ENCODE data around the gene TNFRSF6B. TPM values are rescaled to one million over a fixed set of nuclear protein-coding genes. Genes with fewer than 3 reads are reported as not detected.

TNFRSF6B gene
- total and polyA plus RNA-seq, 2 of the 4 experiments (the other 2 are of a cell fraction) = 1.3 to 11.0 TPM

GRCh38 chr20:63740627-63741353, 44.3 kb downstream of the TNFRSF6B start:
- Histone ChIP-seq H3K9me3 (ENCODE audit: control insufficient read depth, insufficient read depth, low read length) (no peaks in the 10 kb centered on the region), H2AK9ac (replicated peaks; ENCODE audit: low read depth, low read length, poor library complexity) (peak overlapping the region; percentile 99), H4K91ac (ENCODE audit: insufficient read depth, low read depth, low read length) (peak overlapping the region; percentile 88), H3K18ac (ENCODE audit: low read depth, low read length) (no peak overlapping the region; the same call in 1 of the 2 replicates), H3K4me1 (ENCODE audit: control insufficient read depth, insufficient read depth, low read length) (peaks cover 10% of the 10 kb centered on the region), H2AFZ (replicated peaks; ENCODE audit: low read length, poor library complexity) (peak overlapping the region; percentile 82), H3K4ac (ENCODE audit: low read depth, low read length) (peak overlapping the region; percentile 94), H2BK5ac (ENCODE audit: low read depth, low read length, poor library complexity, severe bottlenecking) (peak overlapping the region; percentile 87), H3K27ac (ENCODE audit: insufficient read depth, low read length) (peak overlapping the region; percentile 91), H2AK5ac (ENCODE audit: low read depth, low read length) (peak overlapping the region; percentile 89), H2BK20ac (ENCODE audit: low read depth, low read length) (no peak overlapping the region), H3K4me2 (ENCODE audit: low read depth, low read length) (peak overlapping the region; percentile 82), H3K56ac (ENCODE audit: extremely low read depth, insufficient read depth, low read length) (peak overlapping the region; percentile 90), H4K20me1 (ENCODE audit: insufficient read depth, low read length) (peaks cover 20% of the 10 kb centered on the region), H3K27me3 (ENCODE audit: control insufficient read depth, insufficient read depth, low read length) (no peaks in the 10 kb centered on the region), H3K9ac (ENCODE audit: low read depth, low read length) (peak overlapping the region; percentile 87), H3K9me1 (ENCODE audit: insufficient read depth, low read length) (no peaks in the 10 kb centered on the region), H2BK15ac (ENCODE audit: low read depth, low read length) (no peak overlapping the region), H2BK120ac (ENCODE audit: low read depth, low read length) (no peak overlapping the region), H3K36me3 (ENCODE audit: control insufficient read depth, insufficient read depth, low read length) (peaks cover 37% of the 10 kb centered on the region; the same call in 1 of the 2 replicates), H3K14ac (replicated peaks; ENCODE audit: low read depth, low read length) (peak overlapping the region; percentile 93), H3K23ac (ENCODE audit: low read depth, low read length) (peak overlapping the region; percentile 94), H4K8ac (ENCODE audit: low read depth in 2 of 2, low read length in 2 of 2) (peak overlapping the region; percentile 63 to 88), H3K79me1 (ENCODE audit: low read depth in 1 of 2, low read length in 2 of 2) (peaks cover 4 to 9% of the 10 kb centered on the region in 2 experiments; a peak in 2 of 4 replicates), H3K4me3 (ENCODE audit: insufficient read depth, low read depth, low read length) (peak overlapping the region; percentile 54), H4K5ac (ENCODE audit: low read depth, low read length) (peak overlapping the region; percentile 19)
- intact Hi-C loops (cut with micrococcal nuclease) (no loop called here), dilution Hi-C loops (cut with HindIII; ENCODE audit: low sequenced_read_pairs, unreplicated experiment) (no loop called here), in situ Hi-C loops (cut with MboI; ENCODE audit: low sequenced_read_pairs) (no loop called here)
- ChIA-PET CTCF (interaction anchor here (0.5 to 0.7 kb wide), 2 partner anchors 33 to 45 kb away, joined by 3 to 6 read pairs; no protein-coding TSS in a partner anchor), POLR2A (ENCODE audit: unreplicated experiment) (no interaction called here)
- TF ChIP-seq RAD21 (IDR thresholded peaks at IDR 0.05; ENCODE audit: low read length) (no peak), CEBPB (IDR thresholded peaks at IDR 0.05; ENCODE audit: low read depth, low read length) (peak; percentile 99), MXI1 (IDR thresholded peaks at IDR 0.05; ENCODE audit: borderline replicate concordance, low read depth, low read length) (peak; percentile 95), CTCF (conservative IDR thresholded peaks at IDR 0.05; ENCODE audit: low read depth, low read length) (peak; percentile 21), CHD1 (IDR thresholded peaks at IDR 0.05; ENCODE audit: low read depth, low read length) (no peak), MAZ (IDR thresholded peaks at IDR 0.05; ENCODE audit: borderline replicate concordance, low read depth, low read length) (peak; percentile 37; the same call in 1 of the 2 replicates), BHLHE40 (IDR thresholded peaks at IDR 0.05; ENCODE audit: low read depth, low read length) (peak; percentile 80), USF2 (IDR thresholded peaks at IDR 0.05; ENCODE audit: low read depth, low read length) (peak; percentile 24; the same call in 1 of the 2 replicates)
- WGBS, 2 experiments (ENCODE audit: extremely low coverage in 2 of 2, insufficient read length in 1 of 2) = 0% methylated on average over 4 of the region's 29 CpGs; no CpG with 5 or more reads in 1 of the 2 experiments
- ATAC-seq (ENCODE audit: low read depth) = peak; percentile 65
- no TSS peak for BruUV-seq (replicated peaks)
- peak; percentile 86 for DNase-seq
